Neutrophil (primary cell): Measurements from ENCODE around the gene NUP98.
A peak's percentile ranks its signal among the peaks of the same experiment; 100 is the strongest.

Experiments used
- H3K27ac ChIP-seq: fragments of 200-600 bp; sonication (generic); 2 replicates; pipeline ENCODE4 v1.5.1; 2016; ENCODE audit warnings: mild to moderate bottlenecking, moderate library complexity
- H3K27me3 ChIP-seq: fragments of 200-600 bp; sonication (generic); 2 replicates; pipeline ENCODE4 v1.6.0; 2016; ENCODE audit warnings: mild to moderate bottlenecking
- H3K36me3 ChIP-seq: fragments of 200-600 bp; sonication (generic); 2 replicates; pipeline ENCODE4 v1.5.1; 2017
- H3K4me1 ChIP-seq, 2 experiments: fragments of 200-600 bp in 1 of 2; sonication (generic) in 1 of 2; 1 replicate in 1 of 2; 2 replicates in 1 of 2; pipeline versions ENCODE4 v1.5.1 to v1.6.1; 2013 to 2016; ENCODE audit warnings: low read depth in 1 of 2, low read length in 1 of 2, mild to moderate bottlenecking in 1 of 2, moderate library complexity in 1 of 2; ENCODE audit not compliant: control insufficient read depth in 1 of 2, insufficient read depth in 1 of 2
- H3K4me3 ChIP-seq, 2 experiments: fragments of 200-600 bp in 1 of 2; sonication (generic) in 1 of 2; 1 replicate in 1 of 2; 2 replicates in 1 of 2; pipeline ENCODE4 v1.5.1; 2013 to 2016; ENCODE audit warnings: low read depth in 1 of 2, low read length in 1 of 2, mild to moderate bottlenecking in 1 of 2, moderate library complexity in 1 of 2
- H3K9me3 ChIP-seq: fragments of 200-600 bp; sonication (generic); 2 replicates; pipeline ENCODE4 v1.5.1; 2016
- CTCF ChIP-seq: fragments of 200-600 bp; sonication (generic); IDR thresholded peaks from 2 replicates; pipeline ENCODE4 v1.5.1; 2016; ENCODE audit warnings: antibody characterized with exemption

Gene NUP98

GRCh38 chr11:3709977-3710376 is 87.4 kb downstream of the NUP98 start:
- H3K27ac ChIP-seq: peak overlapping the region; percentile 13
- peaks cover 0 to 7% of the 10 kb centered on the region in 2 experiments for H3K4me1 ChIP-seq
- no peak overlapping the region for H3K4me3 ChIP-seq
- no peak for TF ChIP-seq CTCF
- no peaks in the 10 kb centered on the region for H3K27me3 ChIP-seq
- no peaks in the 10 kb centered on the region for H3K9me3 ChIP-seq
- H3K36me3 ChIP-seq: peaks cover 87% of the 10 kb centered on the region

GRCh38 chr11:3707176-3707575 is 90.2 kb downstream of the NUP98 start:
- no peak for TF ChIP-seq CTCF
- peaks cover 87% of the 10 kb centered on the region for H3K36me3 ChIP-seq

GRCh38 chr11:3703383-3703782 is 94.0 kb downstream of the NUP98 start:
- Histone ChIP-seq H3K4me1 (no peaks in the 10 kb centered on the region), H3K4me3 (no peak overlapping the region), H3K27ac (no peak overlapping the region), H3K9me3 (no peaks in the 10 kb centered on the region), H3K36me3 (peaks cover 97% of the 10 kb centered on the region), H3K27me3 (no peaks in the 10 kb centered on the region)
- no peak for TF ChIP-seq CTCF

More at GRCh38 chr11:3707176-3707575, 90.2 kb downstream of the NUP98 start:
- H3K27ac ChIP-seq: no peak overlapping the region
- H3K9me3 ChIP-seq: no peaks in the 10 kb centered on the region
- peaks cover 0 to 7% of the 10 kb centered on the region in 2 experiments for H3K4me1 ChIP-seq
- no peak overlapping the region for H3K4me3 ChIP-seq
- no peaks in the 10 kb centered on the region for H3K27me3 ChIP-seq

- H3K27ac ChIP-seq: no peak overlapping the region
- no peak overlapping the region for H3K4me3 ChIP-seq
- H3K36me3 ChIP-seq: peaks cover 100% of the 10 kb centered on the region
- H3K4me1 ChIP-seq: no peaks in the 10 kb centered on the region
- no peaks in the 10 kb centered on the region for H3K27me3 ChIP-seq
- H3K9me3 ChIP-seq: no peaks in the 10 kb centered on the region
- no peak for TF ChIP-seq CTCF
Measured at GRCh38 chr11:3700910-3701309, 96.4 kb downstream of the NUP98 start.

- H3K36me3 ChIP-seq: peaks cover 100% of the 10 kb centered on the region
- H3K27me3 ChIP-seq: no peaks in the 10 kb centered on the region
- H3K27ac ChIP-seq: no peak overlapping the region
- no peaks in the 10 kb centered on the region for H3K4me1 ChIP-seq
- H3K4me3 ChIP-seq: no peak overlapping the region
- no peaks in the 10 kb centered on the region for H3K9me3 ChIP-seq
- TF ChIP-seq CTCF: no peak
Measured at GRCh38 chr11:3700410-3700809, 96.9 kb downstream of the NUP98 start.

- H3K27me3 ChIP-seq: no peaks in the 10 kb centered on the region
- no peaks in the 10 kb centered on the region for H3K4me1 ChIP-seq
- no peak overlapping the region for H3K4me3 ChIP-seq
- no peak overlapping the region for H3K27ac ChIP-seq
- TF ChIP-seq CTCF: no peak
- no peaks in the 10 kb centered on the region for H3K9me3 ChIP-seq
- H3K36me3 ChIP-seq: peaks cover 97% of the 10 kb centered on the region
Measured at GRCh38 chr11:3686751-3687150, 110.6 kb downstream of the NUP98 start.
